Measurements from ENCODE around the gene TLX1.

TLX1 gene

DNA sequence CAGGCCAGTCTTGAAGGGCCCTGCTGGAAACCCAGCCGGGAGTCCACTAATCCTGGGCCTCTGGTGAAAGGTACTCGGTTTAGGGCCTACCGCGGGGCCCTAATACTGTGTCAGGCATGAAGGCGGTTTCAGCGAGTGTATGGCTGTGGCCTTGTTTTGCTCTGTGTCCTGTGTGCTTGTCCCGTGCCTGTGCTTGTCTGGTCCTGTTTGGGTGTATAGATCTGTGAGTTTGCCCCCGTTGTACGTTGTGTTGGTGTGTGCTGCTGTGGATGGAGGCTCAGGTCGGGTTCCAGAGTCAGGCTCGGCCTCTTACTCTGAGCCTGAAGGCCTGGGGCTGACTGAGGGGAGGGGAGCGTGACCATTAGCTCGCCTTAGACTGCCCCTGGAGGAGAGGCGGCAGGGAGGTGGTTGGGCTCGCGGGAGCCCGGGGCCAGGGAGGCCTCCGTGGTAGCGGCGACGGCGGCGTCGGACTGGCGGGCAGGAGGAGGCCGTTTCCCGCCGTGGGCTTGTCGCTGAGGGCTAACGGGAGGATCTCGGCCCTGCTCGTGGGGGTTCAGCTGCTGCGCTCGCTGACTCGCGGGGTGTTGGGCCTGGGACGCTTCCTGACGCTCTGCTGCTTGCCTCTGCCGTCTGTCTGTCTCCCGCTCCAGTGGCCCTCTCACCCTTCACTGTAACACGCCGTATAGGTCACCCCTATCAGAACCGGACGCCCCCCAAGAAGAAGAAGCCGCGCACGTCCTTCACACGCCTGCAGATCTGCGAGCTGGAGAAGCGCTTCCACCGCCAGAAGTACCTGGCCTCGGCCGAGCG lies 2.6 kb downstream of the TLX1 start:
- Histone ChIP-seq H3K9me3 (ENCODE audit: insufficient read depth, low read length) (no peaks in the 10 kb centered on the region), H3K27ac (ENCODE audit: low read depth, low read length) (no peak overlapping the region), H3K79me2 (ENCODE audit: insufficient read depth, low read length) (no peaks in the 10 kb centered on the region), H3K4me3 (ENCODE audit: insufficient read depth, low read length, poor library complexity, severe bottlenecking) (no peak overlapping the region), H3K27me3 (ENCODE audit: low read length) (no peaks in the 10 kb centered on the region), H3K4me2 (ENCODE audit: low read depth, low read length, poor library complexity, severe bottlenecking) (no peak overlapping the region), H3K9ac (ENCODE audit: low read length) (no peak overlapping the region), H2AFZ (ENCODE audit: low read depth, low read length, severe bottlenecking) (no peak overlapping the region), H4K20me1 (ENCODE audit: low read depth, low read length) (no peaks in the 10 kb centered on the region), H3K36me3 (ENCODE audit: low read length) (no peaks in the 10 kb centered on the region), H3F3A (ENCODE audit: insufficient read depth) (no peaks in the 10 kb centered on the region), H3K9me2 (replicated peaks; ENCODE audit: insufficient read depth, low read length) (no peaks in the 10 kb centered on the region)
- TF ChIP-seq EZH2phosphoT487 (conservative IDR thresholded peaks at IDR 0.05; ENCODE audit: low read length): no peak
- TF ChIP-seq, protein P1, sequence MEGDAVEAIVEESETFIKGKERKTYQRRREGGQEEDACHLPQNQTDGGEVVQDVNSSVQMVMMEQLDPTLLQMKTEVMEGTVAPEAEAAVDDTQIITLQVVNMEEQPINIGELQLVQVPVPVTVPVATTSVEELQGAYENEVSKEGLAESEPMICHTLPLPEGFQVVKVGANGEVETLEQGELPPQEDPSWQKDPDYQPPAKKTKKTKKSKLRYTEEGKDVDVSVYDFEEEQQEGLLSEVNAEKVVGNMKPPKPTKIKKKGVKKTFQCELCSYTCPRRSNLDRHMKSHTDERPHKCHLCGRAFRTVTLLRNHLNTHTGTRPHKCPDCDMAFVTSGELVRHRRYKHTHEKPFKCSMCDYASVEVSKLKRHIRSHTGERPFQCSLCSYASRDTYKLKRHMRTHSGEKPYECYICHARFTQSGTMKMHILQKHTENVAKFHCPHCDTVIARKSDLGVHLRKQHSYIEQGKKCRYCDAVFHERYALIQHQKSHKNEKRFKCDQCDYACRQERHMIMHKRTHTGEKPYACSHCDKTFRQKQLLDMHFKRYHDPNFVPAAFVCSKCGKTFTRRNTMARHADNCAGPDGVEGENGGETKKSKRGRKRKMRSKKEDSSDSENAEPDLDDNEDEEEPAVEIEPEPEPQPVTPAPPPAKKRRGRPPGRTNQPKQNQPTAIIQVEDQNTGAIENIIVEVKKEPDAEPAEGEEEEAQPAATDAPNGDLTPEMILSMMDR (IDR thresholded peaks at IDR 0.05; ENCODE audit: insufficient read depth, low read length, poor library complexity, severe bottlenecking): no peak

DNA sequence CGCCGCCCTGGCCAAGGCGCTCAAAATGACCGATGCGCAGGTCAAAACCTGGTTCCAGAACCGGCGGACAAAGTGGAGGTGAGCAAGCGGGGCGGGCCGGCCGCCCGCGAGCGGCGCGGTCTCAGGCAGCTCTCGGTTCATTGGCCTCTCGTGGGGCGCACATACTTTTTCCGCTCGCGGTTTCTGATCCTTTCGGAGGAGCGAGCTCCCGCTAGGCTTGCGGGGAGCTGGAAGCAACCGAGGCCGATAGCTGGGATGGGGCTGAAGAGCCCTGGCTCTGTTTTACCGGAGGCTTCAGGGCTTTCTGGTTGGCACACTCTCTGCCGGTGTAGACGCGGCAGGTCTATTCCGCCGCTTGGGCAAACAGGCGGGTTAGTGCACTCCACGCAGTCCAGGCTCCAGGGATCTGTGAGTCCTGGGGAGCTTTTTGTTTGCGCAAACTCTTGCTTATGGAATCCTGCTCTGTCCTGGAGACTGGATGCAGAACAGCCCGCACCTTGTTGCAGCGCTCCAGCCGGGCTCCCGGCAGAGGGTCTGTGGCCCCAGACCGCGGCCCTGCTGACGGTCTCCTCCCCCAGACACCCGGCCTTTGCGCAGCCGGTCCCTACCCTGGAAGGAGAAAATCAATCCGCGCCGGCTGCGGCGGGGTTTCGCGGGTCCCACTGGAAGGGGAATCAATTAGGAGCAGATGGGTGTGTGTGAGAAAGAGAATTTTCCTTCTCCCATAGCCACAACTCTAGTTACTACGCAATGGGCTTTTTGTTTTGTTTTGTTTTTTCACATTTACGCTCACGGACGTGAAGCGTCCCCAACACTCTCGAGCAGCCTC lies 3.4 kb downstream of the TLX1 start:
- H3K9ac ChIP-seq (ENCODE audit: low read length): no peak overlapping the region
- H3K4me3 ChIP-seq (ENCODE audit: insufficient read depth, low read length, poor library complexity, severe bottlenecking): no peak overlapping the region
- no peaks in the 10 kb centered on the region for H3K27me3 ChIP-seq (ENCODE audit: low read length)
- H3K27ac ChIP-seq (ENCODE audit: low read depth, low read length): no peak overlapping the region
- no peaks in the 10 kb centered on the region for H3K9me2 ChIP-seq (replicated peaks; ENCODE audit: insufficient read depth, low read length)
- no peak overlapping the region for H3K4me2 ChIP-seq (ENCODE audit: low read depth, low read length, poor library complexity, severe bottlenecking)
- no peak for TF ChIP-seq EZH2phosphoT487 (conservative IDR thresholded peaks at IDR 0.05; ENCODE audit: low read length)
- TF ChIP-seq, protein P1 (IDR thresholded peaks at IDR 0.05; ENCODE audit: insufficient read depth, low read length, poor library complexity, severe bottlenecking): no peak
- H3K9me3 ChIP-seq (ENCODE audit: insufficient read depth, low read length): no peaks in the 10 kb centered on the region
- no peaks in the 10 kb centered on the region for H3K79me2 ChIP-seq (ENCODE audit: insufficient read depth, low read length)
- no peaks in the 10 kb centered on the region for H3F3A ChIP-seq (ENCODE audit: insufficient read depth)
- no peak overlapping the region for H2AFZ ChIP-seq (ENCODE audit: low read depth, low read length, severe bottlenecking)
- H4K20me1 ChIP-seq (ENCODE audit: low read depth, low read length): no peaks in the 10 kb centered on the region
- no peaks in the 10 kb centered on the region for H3K36me3 ChIP-seq (ENCODE audit: low read length)

DNA sequence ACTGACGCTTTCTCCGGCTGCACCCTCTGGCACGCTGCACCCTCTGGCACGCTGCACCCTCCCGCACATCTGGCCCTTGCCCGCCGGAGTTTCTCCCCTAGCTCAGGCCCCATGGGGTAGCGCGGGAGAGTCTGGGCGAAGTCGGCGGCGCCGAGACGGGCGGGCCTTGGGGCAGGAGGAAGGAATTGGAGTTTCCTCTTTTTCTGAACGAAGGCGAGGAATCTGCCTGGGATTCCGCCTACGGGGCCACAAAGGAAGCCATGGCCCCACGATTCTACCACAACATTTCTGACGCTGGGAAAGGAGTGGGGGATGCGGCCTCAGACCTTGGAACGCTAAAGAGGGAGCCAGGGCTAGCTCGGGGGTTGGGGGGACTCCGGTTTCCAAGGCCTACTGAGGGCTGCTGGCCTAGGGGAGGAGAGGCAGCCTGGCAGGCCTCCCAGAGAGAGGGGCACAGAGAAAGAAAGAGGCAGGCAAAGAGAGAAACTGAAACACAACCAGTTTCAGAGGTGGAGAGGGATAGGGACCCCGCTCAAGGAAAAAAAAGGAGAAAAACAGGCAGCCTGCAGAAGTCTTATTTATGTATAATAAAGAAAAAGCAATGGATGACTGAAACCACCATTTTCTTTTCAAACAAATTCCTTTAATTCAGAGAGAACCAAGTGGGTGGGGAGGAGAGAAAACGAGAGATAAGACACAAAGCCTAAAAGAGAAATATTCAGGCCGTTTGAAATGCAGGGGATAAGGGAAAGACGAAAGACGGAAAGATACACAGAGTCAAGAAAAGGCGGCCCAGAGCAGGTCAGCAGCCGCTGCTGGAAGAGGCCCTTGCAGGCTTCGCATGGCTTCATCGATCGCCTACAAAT lies 4.3 kb downstream of the TLX1 start:
- no peak overlapping the region for H3K9ac ChIP-seq (ENCODE audit: low read length)
- TF ChIP-seq, protein P1 (IDR thresholded peaks at IDR 0.05; ENCODE audit: insufficient read depth, low read length, poor library complexity, severe bottlenecking): no peak
- no peak for TF ChIP-seq EZH2phosphoT487 (conservative IDR thresholded peaks at IDR 0.05; ENCODE audit: low read length)
- no peaks in the 10 kb centered on the region for H3K9me2 ChIP-seq (replicated peaks; ENCODE audit: insufficient read depth, low read length)
- no peaks in the 10 kb centered on the region for H3K27me3 ChIP-seq (ENCODE audit: low read length)
- no peaks in the 10 kb centered on the region for H3K79me2 ChIP-seq (ENCODE audit: insufficient read depth, low read length)
- no peaks in the 10 kb centered on the region for H4K20me1 ChIP-seq (ENCODE audit: low read depth, low read length)
- no peak overlapping the region for H3K27ac ChIP-seq (ENCODE audit: low read depth, low read length)
- H3K9me3 ChIP-seq (ENCODE audit: insufficient read depth, low read length): no peaks in the 10 kb centered on the region
- H3K4me3 ChIP-seq (ENCODE audit: insufficient read depth, low read length, poor library complexity, severe bottlenecking): no peak overlapping the region
- H2AFZ ChIP-seq (ENCODE audit: low read depth, low read length, severe bottlenecking): no peak overlapping the region
- no peaks in the 10 kb centered on the region for H3F3A ChIP-seq (ENCODE audit: insufficient read depth)
- H3K4me2 ChIP-seq (ENCODE audit: low read depth, low read length, poor library complexity, severe bottlenecking): no peak overlapping the region
- H3K36me3 ChIP-seq (ENCODE audit: low read length): no peaks in the 10 kb centered on the region

Data from SU-DHL-6 (cell line).